Superior temporal gyrus (tissue), 1 donor: ENCODE results near the gene GJB4.
"Not testable (repeated sequence)": the region's sequence is repeated elsewhere in the genome, so short reads cannot be mapped to it uniquely, and the experiment has no call there.

Experiments used
- DNase-seq: peaks from one replicate; pipeline ENCODE4 v3.0.0-alpha.2; 2016; ENCODE audit errors: extremely low spot score

The GJB4 gene

DNA sequence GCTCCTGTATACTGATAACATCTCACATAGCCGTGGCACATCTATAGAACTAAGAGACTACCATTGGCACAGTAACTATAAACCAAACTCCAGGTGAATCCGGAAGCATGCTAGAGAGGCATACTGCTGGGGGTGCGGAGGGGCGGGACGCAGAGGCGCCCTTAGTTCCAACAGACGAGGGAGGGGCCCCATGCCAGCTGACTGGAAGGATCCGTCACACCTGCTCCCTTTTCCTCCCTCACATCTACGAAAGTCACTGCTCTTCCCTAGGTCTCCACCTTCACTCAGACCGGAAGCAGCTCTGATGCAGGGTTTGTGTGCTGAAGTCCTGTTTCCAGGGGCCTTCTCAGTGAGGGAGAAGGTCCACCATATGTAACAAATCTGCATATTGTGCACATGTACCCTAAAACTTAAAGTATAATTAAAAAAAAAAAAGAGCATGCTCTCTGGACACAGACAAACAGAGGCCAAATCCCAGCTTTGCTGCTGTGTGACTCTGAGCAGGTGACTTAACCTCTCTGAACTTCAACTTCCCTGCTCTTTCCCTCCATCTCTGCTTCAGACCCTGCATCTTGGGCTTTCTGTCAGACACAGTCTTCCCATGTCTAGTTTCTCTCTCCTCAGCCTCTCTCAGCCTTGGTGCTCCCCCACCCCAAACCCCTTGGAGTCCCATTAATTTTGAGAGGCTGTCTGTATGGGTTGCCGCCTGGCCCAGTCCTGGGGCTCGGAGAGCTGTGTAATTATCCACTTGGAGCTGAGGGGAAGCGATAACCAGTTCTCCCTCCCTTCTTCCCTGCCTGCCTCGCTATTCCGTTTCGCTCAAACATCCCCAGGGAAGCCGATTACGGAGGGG lies 12.5 kb upstream of the GJB4 start:
- DNase-seq, result no peak

GRCh38 chr1:34747638-34747941 lies 11.9 kb upstream of the GJB4 start:
- DNase-seq, result no peak

DNA sequence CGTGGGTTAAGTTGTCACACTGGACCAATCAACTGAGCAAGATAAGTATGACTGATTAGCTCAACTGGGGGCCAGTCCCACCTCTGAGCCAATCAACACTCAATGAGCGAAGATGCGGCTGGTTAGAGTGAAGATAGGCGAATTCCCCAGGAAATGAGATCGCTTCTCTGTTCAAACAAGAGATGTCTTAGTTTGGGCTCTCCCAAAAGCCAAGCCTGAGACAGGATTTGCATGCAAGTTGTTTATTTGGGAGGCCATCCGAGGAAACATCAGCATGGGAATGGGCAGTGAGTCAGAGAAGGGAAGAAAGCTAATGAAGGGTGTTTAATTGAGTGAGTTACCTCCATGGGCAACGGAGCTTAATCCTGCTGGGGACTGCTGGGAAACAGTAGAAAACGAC lies 9.5 kb upstream of the GJB4 start:
- DNase-seq, result no peak

DNA sequence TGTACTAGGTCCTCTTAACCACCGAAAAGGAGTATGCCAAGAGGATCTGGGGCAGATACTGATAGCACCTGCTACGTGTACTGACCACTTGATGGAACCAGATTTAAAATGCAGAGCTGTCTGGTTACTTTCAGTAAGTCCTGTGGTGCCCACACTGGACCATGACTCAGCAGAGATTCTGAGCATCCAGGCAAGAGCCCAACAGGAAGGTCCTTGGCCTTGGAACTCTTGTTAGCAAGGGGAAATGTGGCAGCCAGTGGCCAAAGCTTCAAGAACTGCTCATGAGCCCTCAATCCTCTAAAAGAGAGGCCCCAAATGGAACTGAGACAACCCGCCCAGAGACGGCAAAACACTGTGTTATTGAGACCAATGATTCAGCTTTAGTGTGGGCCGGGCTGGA lies 8.9 kb upstream of the GJB4 start:
- no peak for DNase-seq

DNA sequence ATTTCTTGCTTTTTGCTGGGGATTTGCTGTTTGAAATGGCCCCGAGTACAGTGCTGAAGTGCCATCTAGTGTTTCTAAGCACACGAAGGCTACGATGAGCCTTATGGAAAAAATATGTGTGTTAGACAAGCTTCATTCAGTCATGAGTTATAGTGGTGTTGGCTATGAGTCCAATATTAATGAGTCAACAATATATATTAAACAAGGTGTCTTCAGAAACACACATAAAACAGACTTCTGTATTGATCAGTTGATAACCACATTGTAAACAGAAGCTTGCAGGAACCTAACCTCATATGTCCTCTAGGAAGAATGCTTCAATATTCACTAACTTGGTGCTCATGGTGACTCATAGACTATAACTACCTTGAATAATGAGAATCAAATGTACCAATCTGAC lies 6.4 kb upstream of the GJB4 start:
- DNase-seq, result no peak

DNA sequence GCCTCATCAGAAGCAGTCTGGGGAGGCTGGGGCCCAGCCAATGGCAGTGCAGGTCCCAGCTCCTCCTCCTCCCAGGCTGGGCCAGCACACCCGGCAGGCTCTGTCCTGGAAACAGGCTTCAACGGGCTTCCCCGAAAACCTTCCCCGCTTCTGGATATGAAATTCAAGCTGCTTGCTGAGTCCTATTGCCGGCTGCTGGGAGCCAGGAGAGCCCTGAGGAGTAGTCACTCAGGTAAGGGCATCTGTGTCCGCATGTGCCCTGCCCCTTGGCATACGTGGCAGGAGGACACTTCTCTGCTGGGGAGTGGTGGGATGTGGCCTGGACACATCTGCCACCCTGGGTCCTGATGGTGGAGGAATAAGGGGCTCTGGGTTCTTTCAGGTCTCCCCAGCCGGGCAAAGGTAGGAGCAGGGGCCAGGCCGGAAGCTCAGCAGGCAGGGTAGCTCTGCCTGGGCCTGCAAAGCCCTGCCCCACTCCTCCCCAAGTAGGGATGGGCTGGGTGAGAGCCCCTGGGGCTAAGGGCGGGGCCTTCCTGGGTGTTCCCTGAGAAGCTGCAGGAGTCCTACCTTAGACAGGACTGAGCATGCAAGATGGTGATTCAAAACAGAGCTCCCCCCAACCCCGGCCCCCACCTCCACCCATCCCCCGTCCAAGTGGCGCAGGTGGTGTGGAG lies 4.4 kb upstream of the GJB4 start, which contains the start of gene GJB5:
Gene GJB5, plus strand, starts transcription at position 84 of the 674 bp plus-strand sequence. CDS start 2,284 bp downstream, outside the sequence.
- no peak for DNase-seq

- no peak for DNase-seq
Measured at GRCh38 chr1:34755961-34756360, 3.6 kb upstream of the GJB4 start.

DNA sequence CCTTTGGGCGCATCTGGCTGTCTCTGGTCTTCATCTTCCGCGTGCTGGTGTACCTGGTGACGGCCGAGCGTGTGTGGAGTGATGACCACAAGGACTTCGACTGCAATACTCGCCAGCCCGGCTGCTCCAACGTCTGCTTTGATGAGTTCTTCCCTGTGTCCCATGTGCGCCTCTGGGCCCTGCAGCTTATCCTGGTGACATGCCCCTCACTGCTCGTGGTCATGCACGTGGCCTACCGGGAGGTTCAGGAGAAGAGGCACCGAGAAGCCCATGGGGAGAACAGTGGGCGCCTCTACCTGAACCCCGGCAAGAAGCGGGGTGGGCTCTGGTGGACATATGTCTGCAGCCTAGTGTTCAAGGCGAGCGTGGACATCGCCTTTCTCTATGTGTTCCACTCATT lies 2.2 kb upstream of the GJB4 start:
- DNase-seq, result no peak

GRCh38 chr1:34758751-34759150 lies 789 bp upstream of the GJB4 start:
- no peak for DNase-seq

DNA sequence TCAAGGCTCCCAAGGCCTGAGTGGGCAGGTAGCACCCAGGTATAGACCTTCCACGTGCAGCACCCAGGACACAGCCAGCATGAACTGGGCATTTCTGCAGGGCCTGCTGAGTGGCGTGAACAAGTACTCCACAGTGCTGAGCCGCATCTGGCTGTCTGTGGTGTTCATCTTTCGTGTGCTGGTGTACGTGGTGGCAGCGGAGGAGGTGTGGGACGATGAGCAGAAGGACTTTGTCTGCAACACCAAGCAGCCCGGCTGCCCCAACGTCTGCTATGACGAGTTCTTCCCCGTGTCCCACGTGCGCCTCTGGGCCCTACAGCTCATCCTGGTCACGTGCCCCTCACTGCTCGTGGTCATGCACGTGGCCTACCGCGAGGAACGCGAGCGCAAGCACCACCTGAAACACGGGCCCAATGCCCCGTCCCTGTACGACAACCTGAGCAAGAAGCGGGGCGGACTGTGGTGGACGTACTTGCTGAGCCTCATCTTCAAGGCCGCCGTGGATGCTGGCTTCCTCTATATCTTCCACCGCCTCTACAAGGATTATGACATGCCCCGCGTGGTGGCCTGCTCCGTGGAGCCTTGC lies 1.7 kb downstream of the GJB4 start:
- DNase-seq, result no peak

DNA sequence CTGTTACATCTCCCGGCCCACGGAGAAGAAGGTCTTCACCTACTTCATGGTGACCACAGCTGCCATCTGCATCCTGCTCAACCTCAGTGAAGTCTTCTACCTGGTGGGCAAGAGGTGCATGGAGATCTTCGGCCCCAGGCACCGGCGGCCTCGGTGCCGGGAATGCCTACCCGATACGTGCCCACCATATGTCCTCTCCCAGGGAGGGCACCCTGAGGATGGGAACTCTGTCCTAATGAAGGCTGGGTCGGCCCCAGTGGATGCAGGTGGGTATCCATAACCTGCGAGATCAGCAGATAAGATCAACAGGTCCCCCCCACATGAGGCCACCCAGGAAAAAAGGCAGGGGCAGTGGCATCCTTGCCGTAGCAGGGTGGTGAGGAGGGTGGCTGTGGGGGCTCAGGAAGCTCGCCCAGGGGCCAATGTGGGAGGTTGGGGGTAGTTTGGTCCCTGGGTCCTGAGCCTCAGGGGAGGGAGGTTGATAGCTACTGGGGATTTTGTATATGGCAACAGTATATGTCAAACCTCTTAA lies 2.3 kb downstream of the GJB4 start:
- DNase-seq, result no peak

- DNase-seq, result no peak
Measured at GRCh38 chr1:34762474-34763141, 3.1 kb downstream of the GJB4 start.

GRCh38 chr1:34763142-34763781 lies 3.7 kb downstream of the GJB4 start:
- no peak for DNase-seq

DNA sequence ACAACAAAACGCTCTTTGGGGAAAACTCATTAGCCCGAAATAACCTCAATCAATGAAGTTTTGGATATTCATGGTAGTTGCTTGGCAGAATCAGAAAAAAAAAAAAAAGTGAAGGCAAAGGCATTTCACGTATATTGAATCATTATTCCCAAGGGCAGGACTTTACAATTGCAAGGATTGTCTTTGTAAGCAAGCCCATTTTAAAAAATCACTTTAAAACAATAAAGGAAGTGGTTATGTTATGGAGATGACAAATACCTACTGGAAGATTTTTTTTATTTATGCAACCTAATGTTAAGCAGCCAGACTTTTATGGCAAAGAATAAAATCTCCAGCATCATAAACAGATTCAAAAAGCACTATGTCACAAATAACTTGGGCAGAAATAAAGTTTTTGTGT lies 9.3 kb downstream of the GJB4 start:
- no peak for DNase-seq

DNA sequence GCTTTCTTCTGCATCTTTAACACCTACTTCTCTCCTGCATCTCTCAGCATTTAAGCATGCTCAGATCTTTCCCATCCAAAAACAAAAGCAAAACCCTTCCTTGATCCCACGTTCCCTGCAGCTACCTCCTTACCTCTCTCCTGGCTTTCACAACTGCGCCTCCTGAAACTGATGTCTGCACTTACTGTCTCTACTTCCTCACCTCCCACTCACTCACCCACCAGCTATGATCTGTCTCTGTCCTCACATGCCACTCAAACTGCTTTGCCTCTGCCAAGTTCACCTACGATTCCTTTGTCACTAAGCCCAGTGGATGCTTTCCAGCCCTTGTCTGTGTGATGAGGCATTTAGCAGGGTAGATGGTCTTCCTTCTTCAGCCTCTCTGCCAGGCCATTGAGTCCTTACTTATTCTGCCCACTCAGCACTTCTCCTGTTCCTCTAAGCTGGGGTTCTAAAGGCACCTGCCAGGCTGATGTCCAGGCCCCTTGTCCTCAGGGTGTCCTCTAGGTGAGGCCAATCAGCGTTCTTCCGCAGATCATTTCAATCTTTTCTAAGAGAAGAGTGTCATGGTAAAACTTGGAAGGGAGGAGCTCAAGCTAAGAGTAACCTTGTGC lies 11.5 kb downstream of the GJB4 start:
- peak; percentile 71 for DNase-seq

- no peak for DNase-seq
Measured at GRCh38 chr1:34771573-34772371, 12.2 kb downstream of the GJB4 start.

- not testable (repeated sequence) for DNase-seq
Measured at GRCh38 chr1:34773114-34773513, 13.6 kb downstream of the GJB4 start.

GRCh38 chr1:34774957-34775356 lies 15.4 kb downstream of the GJB4 start:
- no peak for DNase-seq

DNA sequence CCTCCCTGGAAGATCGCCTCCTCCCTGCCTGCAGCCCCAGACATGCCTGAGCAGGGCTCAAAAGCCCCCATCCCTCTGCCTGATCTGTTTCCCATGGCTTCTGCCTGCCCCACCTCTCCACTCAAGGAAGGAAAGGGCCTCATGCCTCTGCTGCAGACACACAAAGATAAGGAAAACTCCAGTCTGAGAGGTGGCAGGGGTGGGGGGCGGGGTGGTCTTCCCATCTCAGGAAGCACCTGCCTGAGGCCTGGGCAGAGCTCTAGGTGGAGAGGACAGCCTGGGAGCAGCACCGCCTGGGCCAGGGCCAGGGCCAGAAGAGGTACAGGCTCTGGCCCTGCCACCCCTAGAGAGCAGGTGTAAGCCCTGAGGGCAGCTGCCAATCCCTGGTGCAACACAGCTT lies 17.4 kb downstream of the GJB4 start:
- no peak for DNase-seq

DNA sequence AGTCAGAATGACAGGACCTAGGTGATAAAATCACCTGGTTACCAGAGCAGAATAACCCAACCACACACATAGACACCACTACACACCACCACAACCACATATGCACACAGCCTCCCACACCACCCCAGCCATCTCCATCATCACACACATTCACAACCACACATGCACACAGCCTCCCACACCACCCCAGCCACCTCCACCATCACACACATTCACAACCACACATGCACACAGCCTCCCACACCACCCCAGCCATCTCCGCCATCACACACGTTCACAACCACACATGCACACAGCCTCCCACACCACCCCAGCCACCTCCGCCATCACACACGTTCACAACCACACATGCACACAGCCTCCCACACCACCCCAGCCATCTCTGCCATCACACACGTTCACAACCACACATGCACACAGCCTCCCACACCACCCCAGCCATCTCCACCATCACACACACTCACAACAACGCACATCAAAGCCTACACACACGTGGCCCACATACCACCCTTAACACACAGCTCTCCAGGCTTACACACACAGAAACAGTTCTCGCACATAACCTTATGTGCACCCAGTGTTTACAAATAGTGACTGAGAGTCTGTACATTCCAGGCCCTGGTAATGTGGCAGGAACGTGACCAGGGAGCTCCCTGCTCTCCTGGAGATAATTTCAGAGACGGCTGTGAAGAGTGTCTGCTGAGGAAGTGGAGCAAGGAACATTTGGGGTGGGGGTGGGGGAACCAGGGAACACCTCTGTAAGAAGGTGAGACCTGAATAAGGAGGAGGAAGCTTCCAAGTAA lies 18.2 kb downstream of the GJB4 start:
- DNase-seq, result no peak
